ENCODE data around the gene FCSK. TPM values are rescaled to one million over a fixed set of nuclear protein-coding genes. Genes with fewer than 3 reads are reported as not detected.

Gene FCSK
- total RNA-seq, 1 experiment from 2014 or later = 11.2 TPM

DNA sequence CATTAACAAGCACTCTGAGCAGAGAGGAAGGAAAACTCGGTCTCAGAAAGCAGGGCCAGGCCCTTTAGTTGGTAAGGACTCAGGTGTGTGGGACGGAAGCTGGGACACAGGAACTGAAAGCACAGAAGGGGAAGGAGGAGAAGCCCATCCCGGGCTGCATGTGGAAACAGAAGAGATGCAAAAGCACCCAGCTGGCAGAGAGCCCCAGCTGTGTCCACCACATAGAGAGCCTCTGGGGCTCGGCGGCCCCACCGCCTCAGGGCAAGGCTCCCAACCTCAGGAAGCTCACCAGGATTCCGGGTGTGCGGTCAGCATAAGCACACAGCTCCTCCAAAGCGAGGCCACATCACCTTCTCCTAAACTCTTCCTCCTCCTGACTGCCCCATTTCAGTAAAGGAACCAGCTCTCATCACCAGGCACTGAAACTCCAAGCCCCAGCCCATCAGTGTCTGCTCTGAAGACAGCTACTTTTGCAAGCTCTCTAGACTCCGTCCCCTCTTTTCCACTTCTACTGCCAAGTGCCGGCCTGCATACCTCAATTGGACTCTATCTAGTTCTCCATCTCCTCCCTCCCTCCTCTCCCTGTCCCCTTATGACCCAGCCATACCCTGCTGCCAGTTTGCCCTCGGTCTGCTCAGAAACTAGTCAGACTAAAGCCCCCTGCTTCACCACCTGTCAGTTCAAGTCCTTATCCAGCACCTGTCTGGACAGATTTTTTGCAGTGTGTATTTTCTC is 21.5 kb upstream of the FCSK start:
- no TSS peak for BruUV-seq (replicated peaks)
- TF ChIP-seq CTCF (conservative IDR thresholded peaks at IDR 0.05; ENCODE audit: low read depth, low read length) = no peak
- no peak for TF ChIP-seq EZH2 (IDR thresholded peaks at IDR 0.05; ENCODE audit: borderline replicate concordance, low read depth, low read length, poor library complexity, severe bottlenecking)
- intact Hi-C loops (cut with micrococcal nuclease; ENCODE audit: unreplicated experiment) = no loop called here
- Histone ChIP-seq H3K36me3 (ENCODE audit: insufficient read depth, low read length, poor library complexity, severe bottlenecking) (no peaks in the 10 kb centered on the region), H3K4me3 (ENCODE audit: low read depth, low read length, poor library complexity, severe bottlenecking) (no peak overlapping the region), H3K9me3 (ENCODE audit: low read depth, low read length, poor library complexity, severe bottlenecking) (no peaks in the 10 kb centered on the region), H3K4me1 (ENCODE audit: insufficient read depth, low read length, poor library complexity, severe bottlenecking) (peaks cover 58% of the 10 kb centered on the region), H3K27me3 (replicated peaks; ENCODE audit: insufficient read depth, low read depth, low read length, poor library complexity) (no peaks in the 10 kb centered on the region), H3K27ac (ENCODE audit: low read depth, low read length, poor library complexity, severe bottlenecking) (peak overlapping the region; percentile 64)
- CTCF ChIA-PET = no interaction called here
- POLR2A ChIA-PET (ENCODE audit: low non-redundant PET) = no interaction called here
- DNase-seq (ENCODE audit: low spot score) = no peak

DNA sequence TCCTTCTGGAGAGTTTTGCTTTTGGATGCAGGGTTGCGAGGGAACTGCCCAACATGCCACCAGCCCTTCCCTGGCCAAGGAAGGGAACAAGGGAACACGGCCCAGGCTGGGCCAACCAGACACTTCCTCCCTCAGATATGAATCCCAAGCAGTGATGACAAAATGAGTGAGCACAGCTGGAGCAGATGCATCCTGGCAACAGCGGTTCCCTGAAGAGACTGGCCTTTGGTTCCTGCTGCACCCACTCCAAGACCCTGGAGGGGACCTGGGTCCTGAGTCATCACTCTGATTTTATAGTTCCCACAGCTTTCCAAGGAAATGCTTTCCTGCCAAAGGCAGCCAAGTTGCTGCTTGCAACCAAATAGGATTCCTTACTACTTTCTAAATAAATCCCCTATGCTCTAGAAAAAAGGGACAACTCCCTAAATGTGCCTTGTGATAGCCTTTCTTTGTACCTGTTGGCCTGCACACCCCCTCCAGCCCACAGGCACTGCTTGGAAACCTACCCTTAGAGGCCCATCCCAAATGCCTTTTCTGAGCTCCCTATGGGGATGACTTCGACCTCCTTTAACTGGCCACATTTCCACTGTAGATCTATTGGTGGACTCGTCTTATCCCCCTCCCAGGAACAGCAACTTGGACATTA is 20.8 kb upstream of the FCSK start:
- H3K9me3 ChIP-seq (ENCODE audit: low read depth, low read length, poor library complexity, severe bottlenecking) = no peaks in the 10 kb centered on the region
- intact Hi-C loops (cut with micrococcal nuclease; ENCODE audit: unreplicated experiment) = no loop called here
- BruUV-seq (replicated peaks) = no TSS peak
- H3K4me3 ChIP-seq (ENCODE audit: low read depth, low read length, poor library complexity, severe bottlenecking) = no peak overlapping the region
- CTCF ChIA-PET = interaction anchor here (0.6 kb wide), 1 partner anchor 48 kb away, joined by 8 read pairs; no protein-coding TSS in a partner anchor
- H3K4me1 ChIP-seq (ENCODE audit: insufficient read depth, low read length, poor library complexity, severe bottlenecking) = peaks cover 51% of the 10 kb centered on the region
- H3K27me3 ChIP-seq (replicated peaks; ENCODE audit: insufficient read depth, low read depth, low read length, poor library complexity) = no peaks in the 10 kb centered on the region
- H3K27ac ChIP-seq (ENCODE audit: low read depth, low read length, poor library complexity, severe bottlenecking) = peak overlapping the region; percentile 64
- H3K36me3 ChIP-seq (ENCODE audit: insufficient read depth, low read length, poor library complexity, severe bottlenecking) = no peaks in the 10 kb centered on the region
- POLR2A ChIA-PET (ENCODE audit: low non-redundant PET) = no interaction called here
- peak; percentile 52 for DNase-seq (ENCODE audit: low spot score)
- TF ChIP-seq EZH2 (IDR thresholded peaks at IDR 0.05; ENCODE audit: borderline replicate concordance, low read depth, low read length, poor library complexity, severe bottlenecking) = no peak
- no peak for TF ChIP-seq CTCF (conservative IDR thresholded peaks at IDR 0.05; ENCODE audit: low read depth, low read length)

DNA sequence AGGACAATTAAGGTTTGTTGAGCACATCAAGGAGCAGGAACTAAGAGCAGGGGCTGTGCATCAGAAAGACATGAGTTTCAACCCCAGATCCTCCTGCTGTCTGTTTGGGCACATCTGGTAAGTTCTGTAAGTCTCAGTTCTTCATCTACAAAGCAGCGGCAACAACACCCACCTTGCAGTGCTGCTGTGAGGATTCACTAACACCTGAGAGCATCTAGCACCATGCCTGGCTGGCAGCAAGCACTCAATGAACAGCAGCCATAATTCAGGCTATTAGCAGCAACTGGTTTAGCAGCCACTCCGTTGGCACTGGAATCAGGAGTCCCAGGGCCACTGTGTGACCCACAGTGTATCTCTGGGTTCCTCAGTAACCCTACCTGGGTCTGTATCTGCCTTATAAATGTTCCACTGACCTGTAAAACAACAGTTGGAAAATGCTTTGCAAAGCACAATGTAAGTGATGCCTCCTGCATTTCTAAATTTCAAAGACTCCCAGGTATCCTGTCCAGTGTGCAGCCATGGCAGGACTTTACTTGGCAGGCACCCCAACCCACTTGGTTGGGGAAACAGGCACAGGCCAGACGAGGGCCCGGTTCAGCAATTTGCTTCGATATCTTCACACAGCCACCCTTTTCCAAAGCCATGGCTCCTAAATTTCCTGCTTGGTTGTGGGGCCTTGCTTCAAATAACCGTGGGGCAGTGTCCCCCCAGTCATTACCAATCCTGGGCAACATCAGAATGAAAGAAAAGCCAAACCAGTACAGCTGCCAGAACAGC is 19.7 kb upstream of the FCSK start:
- no peak for DNase-seq (ENCODE audit: low spot score)
- TF ChIP-seq CTCF (conservative IDR thresholded peaks at IDR 0.05; ENCODE audit: low read depth, low read length) (no peak), EZH2 (IDR thresholded peaks at IDR 0.05; ENCODE audit: borderline replicate concordance, low read depth, low read length, poor library complexity, severe bottlenecking) (no peak)
- Histone ChIP-seq H3K27me3 (replicated peaks; ENCODE audit: insufficient read depth, low read depth, low read length, poor library complexity) (no peaks in the 10 kb centered on the region), H3K36me3 (ENCODE audit: insufficient read depth, low read length, poor library complexity, severe bottlenecking) (no peaks in the 10 kb centered on the region), H3K9me3 (ENCODE audit: low read depth, low read length, poor library complexity, severe bottlenecking) (no peaks in the 10 kb centered on the region), H3K27ac (ENCODE audit: low read depth, low read length, poor library complexity, severe bottlenecking) (no peak overlapping the region), H3K4me1 (ENCODE audit: insufficient read depth, low read length, poor library complexity, severe bottlenecking) (peaks cover 47% of the 10 kb centered on the region), H3K4me3 (ENCODE audit: low read depth, low read length, poor library complexity, severe bottlenecking) (no peak overlapping the region)
- intact Hi-C loops (cut with micrococcal nuclease; ENCODE audit: unreplicated experiment) = loop anchor here (5.0 kb wide), 1 partner anchor 32 kb away; no protein-coding TSS in a partner anchor
- POLR2A ChIA-PET (ENCODE audit: low non-redundant PET) = no interaction called here
- CTCF ChIA-PET = no interaction called here
- BruUV-seq (replicated peaks) = no TSS peak

Data from A673 (cell line).